B cell (primary cell): Measurements from ENCODE around the gene A1CF. TPM values are rescaled to one million over a fixed set of nuclear protein-coding genes. Genes with fewer than 3 reads are reported as not detected.

Source experiments
- ATAC-seq: fragments of 200-7000 bp; cut with Tn5 transposase; one replicate; pipeline ENCODE4 v1.10.0; 2021; ENCODE audit warnings: low read depth, mild to moderate bottlenecking, moderate number of reproducible peaks, moderate library complexity
- CTCF ChIA-PET: fragments of 350-600 bp; sonication (Branson Sonifier 250); formaldehyde crosslinking; loops from one replicate; lab custom pipeline; 2021; ENCODE audit warnings: antibody characterized with exemption, inconsistent platforms; lab: Charles Lee
- POLR2A ChIA-PET: fragments of 350-600 bp; sonication (Branson Sonifier 250); formaldehyde crosslinking; loops from one replicate; lab custom pipeline; 2021; ENCODE audit warnings: antibody characterized with exemption; lab: Charles Lee
- DNase-seq: peaks from one replicate; pipeline ENCODE4 v3.0.0; 2013
- H2AFZ ChIP-seq: 2 replicates; pipeline ENCODE4 v1.6.1; 2012; ENCODE audit warnings: mild to moderate bottlenecking, low read depth, low read length; ENCODE audit not compliant: insufficient read depth, poor library complexity, severe bottlenecking
- H3K27ac ChIP-seq, 2 donors: 1 replicate in 1 of 2; 2 replicates in 1 of 2; pipeline ENCODE4 v1.5.1; 2012 to 2013; ENCODE audit warnings: low read length in 2 of 2, mild to moderate bottlenecking in 2 of 2, moderate library complexity in 1 of 2
- H3K27me3 ChIP-seq, 4 experiments: fragments of 200-600 bp in 1 of 4; sonication (generic) in 1 of 4; replicated peaks in 1 of 4; 1 replicate in 2 of 4; 2 replicates in 2 of 4; pipeline versions ENCODE4 v1.6.1 to v1.7.0; 2013 to 2016; ENCODE audit warnings: low read length in 3 of 4, mild to moderate bottlenecking in 2 of 4, mixed read lengths in 1 of 4, moderate library complexity in 1 of 4; ENCODE audit not compliant: insufficient read depth in 4 of 4, control insufficient read depth in 3 of 4; ENCODE audit errors: control extremely low read depth in 1 of 4
- H3K36me3 ChIP-seq, 2 experiments: replicated peaks in 1 of 2; 1 replicate in 1 of 2; 2 replicates in 1 of 2; pipeline versions ENCODE4 v1.6.1 to v1.7.1; 2013; ENCODE audit warnings: low read length in 1 of 2; ENCODE audit not compliant: insufficient read depth in 2 of 2, control insufficient read depth in 1 of 2; ENCODE audit errors: control extremely low read depth in 1 of 2, extremely low read depth in 1 of 2
- H3K4me1 ChIP-seq, 2 donors: fragments of 200-600 bp in 1 of 2; sonication (generic) in 1 of 2; 1 replicate in 1 of 2; 2 replicates in 1 of 2; pipeline versions ENCODE4 v1.5.1 to v1.6.1; 2013 to 2017; ENCODE audit warnings: low read length in 2 of 2; ENCODE audit not compliant: control insufficient read depth in 2 of 2, insufficient read depth in 2 of 2
- H3K4me2 ChIP-seq: replicated peaks from 2 replicates; pipeline ENCODE3; 2012; ENCODE audit warnings: mild to moderate bottlenecking, low read depth, low read length; ENCODE audit not compliant: poor library complexity, severe bottlenecking
- H3K4me3 ChIP-seq, 5 experiments: fragments of 200-600 bp in 1 of 5; sonication (generic) in 1 of 5; 1 replicate in 3 of 5; 2 replicates in 2 of 5; pipeline versions ENCODE4 v1.5.1 to v1.7.0; 2011 to 2016; ENCODE audit warnings: low read length in 4 of 5, mild to moderate bottlenecking in 4 of 5, low read depth in 2 of 5, control low read depth in 1 of 5, moderate library complexity in 1 of 5; ENCODE audit not compliant: insufficient read depth in 1 of 5; ENCODE audit errors: control extremely low read depth in 1 of 5, extremely low read depth in 1 of 5
- H3K79me2 ChIP-seq: fragments of 200-600 bp; sonication (generic); one replicate; pipeline ENCODE4 v1.6.0; 2016; ENCODE audit warnings: low read length; ENCODE audit not compliant: control insufficient read depth, insufficient read depth
- H3K9ac ChIP-seq: fragments of 200-600 bp; sonication (generic); 2 replicates; pipeline ENCODE4 v1.6.1; 2017; ENCODE audit warnings: mild to moderate bottlenecking, low read length, moderate library complexity
- H3K9me3 ChIP-seq, 3 donors: one replicate each; pipeline versions ENCODE4 v1.6.1 to v1.7.1; 2013; ENCODE audit warnings: low read length in 2 of 3; ENCODE audit not compliant: control insufficient read depth in 2 of 3, insufficient read depth in 1 of 3; ENCODE audit errors: control extremely low read depth in 1 of 3
- H4K20me1 ChIP-seq: 2 replicates; pipeline ENCODE4 v1.6.0; 2012; ENCODE audit warnings: mild to moderate bottlenecking, low read length; ENCODE audit not compliant: insufficient read depth, control insufficient read depth, poor library complexity, severe bottlenecking
- H3K27ac Mint-ChIP-seq: one replicate; pipeline ENCODE4 v1.8.0; 2021; ENCODE audit warnings: mixed read lengths
- H3K27me3 Mint-ChIP-seq: one replicate; pipeline ENCODE4 v1.8.0; 2021; ENCODE audit warnings: mixed read lengths
- H3K4me1 Mint-ChIP-seq: one replicate; pipeline ENCODE4 v1.8.0; 2021; ENCODE audit warnings: mixed read lengths
- H3K4me3 Mint-ChIP-seq: one replicate; pipeline ENCODE4 v1.8.0; 2021; ENCODE audit warnings: mixed read lengths
- H3K9me3 Mint-ChIP-seq: one replicate; pipeline ENCODE4 v1.8.0; 2022; ENCODE audit warnings: mixed read lengths; ENCODE audit not compliant: insufficient read depth
- CTCF ChIP-seq: fragments of 200-600 bp; IDR thresholded peaks from one replicate; pipeline ENCODE4 v1.8.0; 2022; ENCODE audit warnings: antibody characterized with exemption, mild to moderate bottlenecking
- EZH2 ChIP-seq: IDR thresholded peaks from 2 replicates; pipeline ENCODE4 v1.6.1; 2012; ENCODE audit warnings: borderline replicate concordance, low read depth, mild to moderate bottlenecking, moderate library complexity, low read length; ENCODE audit not compliant: insufficient read depth, poor library complexity, severe bottlenecking
- WGBS: methylation state at CpG from one replicate; pipeline ENCODE4 v1.1.5; 2013; ENCODE audit warnings: missing lambda C conversion rate; ENCODE audit not compliant: insufficient coverage; 5-methylcytosine and 5-hydroxymethylcytosine counted together
- intact Hi-C: fragments of 100-400 bp; cut with micrococcal nuclease; formaldehyde crosslinking; loops from one replicate; pipeline ENCODE4 v1.10.0; 2022
- polyA plus RNA-seq: library from polyadenylated mRNA; depleted of rRNA; stranded (reverse); fragments of >200 nt; gene quantifications from 2 replicates; pipeline ENCODE4 v1.2.3, GENCODE V29; 2012
- total RNA-seq, 2 donors: library from RNA; stranded (reverse); fragments of 120-200 nt in 1 of 2; gene quantifications; 1 replicate in 1 of 2; 2 replicates in 1 of 2; pipeline versions ENCODE4 v1.2.3 to v1.2.4, GENCODE V29; 2013 to 2022

Gene A1CF
- total and polyA plus RNA-seq, 2 donors (not counting 1 experiment from before 2014, with no cell fraction given): not detected

GRCh38 chr10:50861370-50861769, 24.1 kb downstream of the A1CF start:
- peaks cover 0 to 5% (median under 1%) of the 10 kb centered on the region in 4 experiments for H3K27me3 ChIP-seq
- H3K4me3 Mint-ChIP-seq: no peak overlapping the region
- no peak overlapping the region for H3K9ac ChIP-seq
- TF ChIP-seq EZH2 (no peak), CTCF (no peak)
- H3K9me3 ChIP-seq: no peaks in the 10 kb centered on the region
- no peak overlapping the region for H3K4me3 ChIP-seq
- H3K9me3 Mint-ChIP-seq: no peaks in the 10 kb centered on the region
- no peaks in the 10 kb centered on the region for H3K36me3 ChIP-seq
- H3K27me3 Mint-ChIP-seq: peaks cover 17% of the 10 kb centered on the region
- ChIA-PET CTCF (no interaction called here), POLR2A (no interaction called here)
- H3K79me2 ChIP-seq: no peaks in the 10 kb centered on the region
- intact Hi-C loops: no loop called here
- H3K4me1 Mint-ChIP-seq: no peaks in the 10 kb centered on the region
- H3K4me2 ChIP-seq: no peak overlapping the region
- no peaks in the 10 kb centered on the region for H3K4me1 ChIP-seq
- no peak for DNase-seq
- H2AFZ ChIP-seq: no peak overlapping the region
- no peaks in the 10 kb centered on the region for H4K20me1 ChIP-seq
- H3K27ac ChIP-seq: no peak overlapping the region
- H3K27ac Mint-ChIP-seq: no peak overlapping the region
- ATAC-seq: no peak

- Mint-ChIP-seq H3K27me3 (peaks cover 17% of the 10 kb centered on the region), H3K27ac (no peak overlapping the region), H3K9me3 (no peaks in the 10 kb centered on the region), H3K4me1 (no peaks in the 10 kb centered on the region), H3K4me3 (no peak overlapping the region)
- Histone ChIP-seq H4K20me1 (no peaks in the 10 kb centered on the region), H3K4me1 (no peaks in the 10 kb centered on the region), H2AFZ (no peak overlapping the region), H3K9me3 (no peaks in the 10 kb centered on the region), H3K36me3 (no peaks in the 10 kb centered on the region), H3K79me2 (no peaks in the 10 kb centered on the region), H3K27ac (no peak overlapping the region), H3K27me3 (no peaks in the 10 kb centered on the region), H3K4me3 (no peak overlapping the region), H3K9ac (no peak overlapping the region), H3K4me2 (no peak overlapping the region)
- DNase-seq (no peak), ATAC-seq (no peak)
- WGBS: 90% methylated on average over 2 of the region's 5 CpGs
- TF ChIP-seq EZH2: no peak
- no peak for TF ChIP-seq CTCF
- ChIA-PET CTCF (no interaction called here), POLR2A (no interaction called here)
- intact Hi-C loops: no loop called here
Observed at GRCh38 chr10:50857579-50857978, 27.8 kb downstream of the A1CF start.
